ENCODE measurements around the gene HIGD1B. TPM values are rescaled to one million over a fixed set of nuclear protein-coding genes. Genes with fewer than 3 reads are reported as not detected.

The HIGD1B gene
- total and polyA plus RNA-seq, 9 of the 15 experiments (the other 6 are each of a cell fraction or from before 2014, with no cell fraction given), result not detected

DNA sequence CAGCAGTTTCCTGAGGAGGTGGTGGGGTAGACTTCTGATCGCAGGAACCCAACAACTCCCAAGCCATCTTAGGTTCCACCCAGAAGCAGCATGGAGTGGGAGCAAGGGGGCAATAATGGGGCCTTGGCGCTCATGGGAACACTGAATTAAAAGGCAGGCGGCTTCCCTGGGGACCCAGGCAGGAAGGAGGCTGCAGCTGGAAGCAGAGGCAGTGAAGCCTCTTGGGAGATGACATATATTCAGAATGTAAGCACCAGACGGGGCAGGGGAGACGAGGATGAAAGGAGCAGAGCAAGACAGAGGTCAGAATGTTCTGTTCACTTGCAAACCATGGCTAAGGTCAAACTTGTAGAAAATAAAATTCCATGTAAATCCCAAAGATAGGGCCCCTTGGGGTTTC, 2.9 kb downstream of the HIGD1B start:
- Histone ChIP-seq H3K27ac (ENCODE audit: extremely low read depth, low read depth, low read length) (no peak overlapping the region), H3K9me3 (replicated peaks; ENCODE audit: control insufficient read depth, insufficient read depth, low read depth, low read length) (no peaks in the 10 kb centered on the region), H3K9me1 (ENCODE audit: control insufficient read depth, insufficient read depth, low read length) (no peaks in the 10 kb centered on the region), H3K36me3 (ENCODE audit: control insufficient read depth, insufficient read depth, low read length) (peaks cover 56% of the 10 kb centered on the region), H3K79me2 (ENCODE audit: control insufficient read depth, insufficient read depth, low read length) (no peaks in the 10 kb centered on the region), H4K20me1 (replicated peaks; ENCODE audit: control insufficient read depth, insufficient read depth, low read length) (no peaks in the 10 kb centered on the region; the same call in 1 of the 2 replicates), H2AFZ (ENCODE audit: low read depth, low read length) (no peak overlapping the region), H3K4me3 (no peak overlapping the region), H3K27me3 (ENCODE audit: control insufficient read depth in 2 of 2, insufficient read depth in 2 of 2, low read length in 2 of 2) (no peaks in the 10 kb centered on the region), H3K4me2 (ENCODE audit: insufficient read depth, low read length) (no peak overlapping the region), H3K4me1 (replicated peaks in 1 of 2; ENCODE audit: control insufficient read depth in 2 of 2, insufficient read depth in 2 of 2, low read length in 2 of 2) (no peaks in the 10 kb centered on the region), H3K9ac (ENCODE audit: insufficient read depth in 1 of 2, low read depth in 2 of 2, low read length in 2 of 2) (no peak overlapping the region)
- intact Hi-C loops (cut with micrococcal nuclease), result no loop called here
- ATAC-seq (no peak), DNase-seq (ENCODE audit: extremely low read depth in 1 of 4, low spot score in 3 of 4) (no peak), FAIRE-seq (no peak)
- WGBS (ENCODE audit: insufficient coverage, low coverage, missing lambda C conversion rate), result 76% methylated on average over 5 of the region's 5 CpGs
- TF ChIP-seq, protein P1, sequence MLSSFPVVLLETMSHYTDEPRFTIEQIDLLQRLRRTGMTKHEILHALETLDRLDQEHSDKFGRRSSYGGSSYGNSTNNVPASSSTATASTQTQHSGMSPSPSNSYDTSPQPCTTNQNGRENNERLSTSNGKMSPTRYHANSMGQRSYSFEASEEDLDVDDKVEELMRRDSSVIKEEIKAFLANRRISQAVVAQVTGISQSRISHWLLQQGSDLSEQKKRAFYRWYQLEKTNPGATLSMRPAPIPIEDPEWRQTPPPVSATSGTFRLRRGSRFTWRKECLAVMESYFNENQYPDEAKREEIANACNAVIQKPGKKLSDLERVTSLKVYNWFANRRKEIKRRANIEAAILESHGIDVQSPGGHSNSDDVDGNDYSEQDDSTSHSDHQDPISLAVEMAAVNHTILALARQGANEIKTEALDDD (IDR thresholded peaks at IDR 0.05), result no peak
- TF ChIP-seq, protein P2, sequence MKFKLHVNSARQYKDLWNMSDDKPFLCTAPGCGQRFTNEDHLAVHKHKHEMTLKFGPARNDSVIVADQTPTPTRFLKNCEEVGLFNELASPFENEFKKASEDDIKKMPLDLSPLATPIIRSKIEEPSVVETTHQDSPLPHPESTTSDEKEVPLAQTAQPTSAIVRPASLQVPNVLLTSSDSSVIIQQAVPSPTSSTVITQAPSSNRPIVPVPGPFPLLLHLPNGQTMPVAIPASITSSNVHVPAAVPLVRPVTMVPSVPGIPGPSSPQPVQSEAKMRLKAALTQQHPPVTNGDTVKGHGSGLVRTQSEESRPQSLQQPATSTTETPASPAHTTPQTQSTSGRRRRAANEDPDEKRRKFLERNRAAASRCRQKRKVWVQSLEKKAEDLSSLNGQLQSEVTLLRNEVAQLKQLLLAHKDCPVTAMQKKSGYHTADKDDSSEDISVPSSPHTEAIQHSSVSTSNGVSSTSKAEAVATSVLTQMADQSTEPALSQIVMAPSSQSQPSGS (CRISPR knock-in tag; IDR thresholded peaks at IDR 0.05), result no peak
- TF ChIP-seq TGIF2 (CRISPR knock-in tag; IDR thresholded peaks at IDR 0.05), result no peak
- no TSS peak for BruUV-seq (replicated peaks)
- ChIA-PET CTCF (ENCODE audit: low intra/inter-chr PET ratio) (no interaction called here), POLR2A (interaction anchor here (0.7 to 1.2 kb wide), 3 partner anchors 9 to 17 kb away, joined by 3 to 4 read pairs (median 4); no protein-coding TSS in a partner anchor)
- in situ Hi-C loops (cut with MboI), result no loop called here

All from K562 (cell line).